Neutrophil (primary cell): ENCODE measurements around the gene AGTR1.

Experiments
- H3K27ac ChIP-seq: fragments of 200-600 bp; sonication (generic); 2 replicates; pipeline ENCODE4 v1.5.1; 2016; ENCODE audit warnings: mild to moderate bottlenecking, moderate library complexity
- H3K27me3 ChIP-seq: fragments of 200-600 bp; sonication (generic); 2 replicates; pipeline ENCODE4 v1.6.0; 2016; ENCODE audit warnings: mild to moderate bottlenecking
- H3K36me3 ChIP-seq: fragments of 200-600 bp; sonication (generic); 2 replicates; pipeline ENCODE4 v1.5.1; 2017
- H3K4me1 ChIP-seq, 2 experiments: fragments of 200-600 bp in 1 of 2; sonication (generic) in 1 of 2; 1 replicate in 1 of 2; 2 replicates in 1 of 2; pipeline versions ENCODE4 v1.5.1 to v1.6.1; 2013 to 2016; ENCODE audit warnings: low read depth in 1 of 2, low read length in 1 of 2, mild to moderate bottlenecking in 1 of 2, moderate library complexity in 1 of 2; ENCODE audit not compliant: control insufficient read depth in 1 of 2, insufficient read depth in 1 of 2
- H3K4me3 ChIP-seq, 2 experiments: fragments of 200-600 bp in 1 of 2; sonication (generic) in 1 of 2; 1 replicate in 1 of 2; 2 replicates in 1 of 2; pipeline ENCODE4 v1.5.1; 2013 to 2016; ENCODE audit warnings: low read depth in 1 of 2, low read length in 1 of 2, mild to moderate bottlenecking in 1 of 2, moderate library complexity in 1 of 2
- H3K9me3 ChIP-seq: fragments of 200-600 bp; sonication (generic); 2 replicates; pipeline ENCODE4 v1.5.1; 2016
- CTCF ChIP-seq: fragments of 200-600 bp; sonication (generic); IDR thresholded peaks from 2 replicates; pipeline ENCODE4 v1.5.1; 2016; ENCODE audit warnings: antibody characterized with exemption

Gene AGTR1

GRCh38 chr3:148697306-148698189, at the start of gene AGTR1:
Gene AGTR1, plus strand, starts transcription at chr3:148697903. Its CDS starts 43,133 bp downstream, at chr3:148741036.
- Histone ChIP-seq H3K4me3 (no peak within 1 kb of the TSS), H3K27me3 (peaks cover 98% of the 10 kb centered on the region), H3K27ac (no peak within 1 kb of the TSS)

GRCh38 chr3:148648685-148649352, 48.9 kb upstream of the AGTR1 start:
- Histone ChIP-seq H3K9me3 (no peaks in the 10 kb centered on the region), H3K27me3 (no peaks in the 10 kb centered on the region), H3K27ac (no peak overlapping the region)

More at GRCh38 chr3:148697306-148698189, at the start of gene AGTR1:
- H3K4me1 ChIP-seq = peaks cover 6 to 7% of the 10 kb centered on the region in 2 experiments
- H3K36me3 ChIP-seq = no peaks in the 10 kb centered on the region
- no peaks in the 10 kb centered on the region for H3K9me3 ChIP-seq
- TF ChIP-seq CTCF = no peak

GRCh38 chr3:148651549-148651948, 46.2 kb upstream of the AGTR1 start:
- H3K27ac ChIP-seq = no peak overlapping the region
- H3K9me3 ChIP-seq = no peaks in the 10 kb centered on the region
- no peaks in the 10 kb centered on the region for H3K36me3 ChIP-seq
- no peaks in the 10 kb centered on the region for H3K4me1 ChIP-seq
- TF ChIP-seq CTCF = no peak
- H3K27me3 ChIP-seq = no peaks in the 10 kb centered on the region
- no peak overlapping the region for H3K4me3 ChIP-seq

More at GRCh38 chr3:148648685-148649352, 48.9 kb upstream of the AGTR1 start:
- TF ChIP-seq CTCF = no peak
- Histone ChIP-seq H3K36me3 (no peaks in the 10 kb centered on the region), H3K4me1 (no peaks in the 10 kb centered on the region), H3K4me3 (no peak overlapping the region)

- no peak for TF ChIP-seq CTCF
- no peak overlapping the region for H3K4me3 ChIP-seq
- no peaks in the 10 kb centered on the region for H3K9me3 ChIP-seq
- H3K27ac ChIP-seq = no peak overlapping the region
- H3K27me3 ChIP-seq = no peaks in the 10 kb centered on the region
- H3K36me3 ChIP-seq = no peaks in the 10 kb centered on the region
- no peaks in the 10 kb centered on the region for H3K4me1 ChIP-seq
Measured at GRCh38 chr3:148654433-148654832, 43.3 kb upstream of the AGTR1 start.

- H3K27ac ChIP-seq = no peak overlapping the region
- no peak overlapping the region for H3K4me3 ChIP-seq
- H3K36me3 ChIP-seq = no peaks in the 10 kb centered on the region
- H3K9me3 ChIP-seq = no peaks in the 10 kb centered on the region
- TF ChIP-seq CTCF = no peak
- no peaks in the 10 kb centered on the region for H3K4me1 ChIP-seq
- peaks cover 18% of the 10 kb centered on the region for H3K27me3 ChIP-seq
Measured at GRCh38 chr3:148657470-148657869, 40.2 kb upstream of the AGTR1 start.
